GM18502 (cell line): ENCODE results near the gene TMEM239.
"Not testable (repeated sequence)": the region's sequence is repeated elsewhere in the genome, so short reads cannot be mapped to it uniquely, and the experiment has no call there.

Experiments
- ATAC-seq: cut with Tn5 transposase; IDR thresholded peaks from one replicate; pipeline ENCODE4 v1.9.1; 2021; ENCODE audit warnings: mild to moderate bottlenecking; ENCODE audit not compliant: unreplicated experiment, poor library complexity

TMEM239 gene

GRCh38 chr20:2817891-2818595, 1.9 kb downstream of the TMEM239 start:
- no peak for ATAC-seq

- ATAC-seq, result no peak
These were observed 4.1 kb downstream of the TMEM239 start for GRCh38 chr20:2820084-2820895.

GRCh38 chr20:2820896-2821869, 5.0 kb downstream of the TMEM239 start:
- ATAC-seq, result no peak

- ATAC-seq, result no peak
These were observed 5.9 kb downstream of the TMEM239 start for GRCh38 chr20:2822073-2822472.

GRCh38 chr20:2825761-2826160, 9.6 kb downstream of the TMEM239 start:
- no peak for ATAC-seq

- ATAC-seq, result no peak
These were observed 10.5 kb downstream of the TMEM239 start for GRCh38 chr20:2826655-2827054.

- ATAC-seq, result no peak
These were observed 13.2 kb downstream of the TMEM239 start for GRCh38 chr20:2829376-2829775.

GRCh38 chr20:2831206-2831605, 15.0 kb downstream of the TMEM239 start:
- ATAC-seq, result not testable (repeated sequence)

GRCh38 chr20:2833761-2834160, 17.6 kb downstream of the TMEM239 start:
- ATAC-seq, result no peak

GRCh38 chr20:2834401-2835110, 18.4 kb downstream of the TMEM239 start:
- no peak for ATAC-seq

- no peak for ATAC-seq
These were observed 19.2 kb downstream of the TMEM239 start for GRCh38 chr20:2835331-2835796.

GRCh38 chr20:2836035-2836434, 19.9 kb downstream of the TMEM239 start:
- ATAC-seq, result no peak

GRCh38 chr20:2837221-2837960, 21.2 kb downstream of the TMEM239 start:
- ATAC-seq, result no peak

- no peak for ATAC-seq
These were observed 22.1 kb downstream of the TMEM239 start for GRCh38 chr20:2838170-2838797.

GRCh38 chr20:2838847-2839671, 22.9 kb downstream of the TMEM239 start:
- no peak for ATAC-seq

- ATAC-seq, result no peak
These were observed 23.6 kb downstream of the TMEM239 start for GRCh38 chr20:2839732-2840137.

- ATAC-seq, result peak; percentile 98
These were observed 24.2 kb downstream of the TMEM239 start, which contains the start of the genes PCED1A and VPS16 for GRCh38 chr20:2840138-2840966. PCED1A (minus strand) TSS chr20:2840655; CDS start chr20:2839912, 743 bp downstream. VPS16 (plus strand) TSS chr20:2840745; CDS start chr20:2840775, 30 bp downstream.
